Ovary (tissue), 9 donors: Measurements from ENCODE around the gene GULP1. TPM values are rescaled to one million over a fixed set of nuclear protein-coding genes. Genes with fewer than 3 reads are reported as not detected.

Experiments
- DNase-seq, 5 donors: peaks; one replicate each; pipeline ENCODE4 v3.0.0-alpha.2; 2019 to 2020
- H3K27ac ChIP-seq, 2 donors: fragments of 200-600 bp; one replicate each; pipeline versions ENCODE4 v1.5.1 to v1.8.0; 2019 to 2022
- H3K27me3 ChIP-seq: fragments of 200-600 bp; one replicate; pipeline ENCODE4 v1.8.0; 2022
- H3K36me3 ChIP-seq: fragments of 200-600 bp; sonication (generic); one replicate; pipeline ENCODE4 v1.5.1; 2019
- H3K4me1 ChIP-seq: one replicate; pipeline ENCODE4 v1.8.1; 2013; ENCODE audit warnings: mild to moderate bottlenecking, moderate library complexity; ENCODE audit not compliant: insufficient read depth
- H3K4me3 ChIP-seq: fragments of 200-600 bp; sonication (generic); one replicate; pipeline ENCODE4 v1.5.1; 2017
- H3K9me3 ChIP-seq, 2 donors: fragments of 200-600 bp in 1 of 2; sonication (generic) in 1 of 2; one replicate each; pipeline versions ENCODE4 v1.5.1 to v1.8.1; 2013 to 2019; ENCODE audit warnings: mild to moderate bottlenecking in 1 of 2, moderate library complexity in 1 of 2
- CTCF ChIP-seq, 3 donors: fragments of 450-650 bp in 2 of 3; fragments of 200-600 bp in 1 of 3; IDR thresholded peaks; one replicate each; pipeline versions ENCODE4 v1.5.1 to v1.8.0; 2016 to 2022; ENCODE audit warnings: antibody characterized with exemption in 3 of 3, mild to moderate bottlenecking in 1 of 3
- EP300 ChIP-seq: sonication (generic); formaldehyde crosslinking; IDR thresholded peaks from one replicate; pipeline ENCODE4 v1.6.1; 2017; ENCODE audit warnings: antibody characterized with exemption
- POLR2A ChIP-seq: fragments of 450-650 bp; IDR thresholded peaks from one replicate; pipeline ENCODE4 v1.6.1; 2017; ENCODE audit warnings: antibody characterized with exemption, mild to moderate bottlenecking, moderate library complexity
- WGBS, 3 donors: extraction: QIAGEN DNeasy Blood & Tissue Kit in 1 of 3; methylation state at CpG; one replicate each; pipeline versions ENCODE4 v1.1.5 to v1.1.7; 2013 to 2017; 5-methylcytosine and 5-hydroxymethylcytosine counted together
- intact Hi-C, 4 donors: fragments of 100-400 bp; cut with DNase I; formaldehyde crosslinking; loops; one replicate each; pipeline versions ENCODE4 v1.11.0 to v1.15.1; 2022 to 2023
- polyA plus RNA-seq, 2 donors: library from polyadenylated mRNA; stranded (reverse); fragments of 200-250 nt in 1 of 2; fragments of 350-450 nt in 1 of 2; fragmentation: Illumina TruSeq in 1 of 2; extraction: RNeasy Lipid Tissue Mini Kit (QIAGEN cat#74804) in 1 of 2; gene quantifications; one replicate each; pipeline ENCODE4 v1.2.3, GENCODE V29; 2013 to 2014
- total RNA-seq, 7 donors: library from RNA; depleted of rRNA in 2 of 7; stranded (reverse); fragments of >200 nt in 2 of 7; fragmentation: NEBNext Ultra II Directional in 3 of 7; extraction: Animal tissue kit (Norgen Biotek cat#: 25700) in 3 of 7; gene quantifications; one replicate each; pipeline versions ENCODE4 v1.1.0 to v1.2.4, GENCODE V29; 2016 to 2023
- donor health status: DM: no; HTN: no; CAD: no; lungs with moderate emphysema.
- donor health status: DM: no; HTN: no; CAD: no.
- donor health status: Bipolar disorder and iron deficiency.
- donor health status: DM: yes; HTN: yes; CAD: no.
- donor health status: DM: no; HTN: no; CAD: no.
- donor health status: DM: yes; HTN: yes; CAD: no.

Gene GULP1
- total and polyA plus RNA-seq, 9 donors, result 22.3 to 57.7 (median 42.9) TPM

DNA sequence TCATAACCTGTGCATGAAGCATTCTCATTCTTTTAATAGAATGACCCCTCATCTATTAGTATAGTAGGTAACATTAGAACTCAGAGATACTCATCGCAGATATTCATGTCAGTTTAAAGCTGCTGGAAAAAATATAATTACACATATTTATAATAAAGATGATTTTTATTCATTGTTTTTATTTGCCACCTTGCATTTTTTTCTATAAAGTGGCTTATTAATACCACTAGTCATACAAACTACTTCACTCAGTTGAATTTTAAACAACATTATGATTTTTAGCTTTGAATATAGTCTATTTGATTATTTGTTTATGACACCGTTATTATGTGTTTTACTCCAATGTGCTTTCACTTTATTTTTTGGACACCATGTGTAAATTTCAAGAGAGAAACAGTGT is 23.9 kb upstream of the GULP1 start:
- 95 to 97% (median 96%) methylated on average over 2 of the region's 2 CpGs for WGBS, 3 donors
- no peak overlapping the region for H3K4me3 ChIP-seq
- H3K36me3 ChIP-seq, result no peaks in the 10 kb centered on the region
- no peaks in the 10 kb centered on the region for H3K4me1 ChIP-seq
- no peak for TF ChIP-seq POLR2A
- no peak for TF ChIP-seq EP300
- no peak for TF ChIP-seq CTCF (IDR thresholded peaks at IDR 0.05)
- no peaks in the 10 kb centered on the region for H3K27me3 ChIP-seq
- intact Hi-C loops, result no loop called here
- no peaks in the 10 kb centered on the region for H3K9me3 ChIP-seq
- DNase-seq, result no peak
- no peak overlapping the region for H3K27ac ChIP-seq

DNA sequence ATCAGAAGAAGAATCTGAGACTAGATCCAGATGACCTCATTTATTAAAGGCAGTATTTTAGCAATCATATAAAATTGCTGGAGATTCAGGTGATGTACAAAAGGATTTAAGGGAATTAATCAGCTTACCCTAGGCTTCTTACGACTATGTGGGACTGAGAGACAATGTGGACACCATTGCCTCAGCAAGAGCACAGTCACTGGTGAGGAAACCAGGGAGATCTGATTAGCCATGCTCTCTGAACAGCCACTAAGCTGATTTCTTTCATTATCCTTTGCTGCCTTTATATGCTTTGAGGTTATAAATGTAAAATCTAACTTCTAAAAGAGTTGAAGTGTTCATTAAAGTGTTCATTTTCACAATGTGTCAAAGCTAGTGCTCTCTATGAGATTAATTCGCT is 22.7 kb upstream of the GULP1 start:
- no peak overlapping the region for H3K4me3 ChIP-seq
- TF ChIP-seq EP300 (no peak), POLR2A (no peak), CTCF (IDR thresholded peaks at IDR 0.05) (no peak)
- 93 to 98% (median 97%) methylated on average over 2 of the region's 2 CpGs for WGBS, 3 donors
- H3K4me1 ChIP-seq, result no peaks in the 10 kb centered on the region
- no peaks in the 10 kb centered on the region for H3K27me3 ChIP-seq
- H3K9me3 ChIP-seq, result no peaks in the 10 kb centered on the region
- intact Hi-C loops, result no loop called here
- no peak for DNase-seq
- H3K36me3 ChIP-seq, result no peaks in the 10 kb centered on the region
- no peak overlapping the region for H3K27ac ChIP-seq

DNA sequence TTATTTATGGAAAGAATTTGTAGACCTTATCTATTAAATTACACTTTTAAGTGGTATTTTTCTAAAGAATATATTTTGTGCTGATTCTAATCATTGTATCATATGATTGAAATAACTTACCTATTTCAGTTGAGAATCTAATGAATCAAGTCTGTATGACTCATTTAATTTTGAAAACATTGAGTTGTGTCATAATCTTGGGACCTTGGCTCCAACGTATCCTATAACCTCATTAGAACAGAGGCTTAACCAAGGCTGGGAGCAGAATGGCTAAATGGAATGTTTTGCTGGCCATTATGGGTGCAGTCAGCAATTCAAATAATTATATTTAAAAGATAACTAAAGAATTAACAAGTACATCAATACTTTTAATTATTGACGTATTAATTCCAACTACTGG is 19.6 kb upstream of the GULP1 start:
- TF ChIP-seq POLR2A (no peak), CTCF (IDR thresholded peaks at IDR 0.05) (no peak), EP300 (no peak)
- H3K27me3 ChIP-seq, result no peaks in the 10 kb centered on the region

GRCh38 chr2:188274274-188274673 is 17.4 kb upstream of the GULP1 start:
- DNase-seq, result no peak
- TF ChIP-seq POLR2A (no peak), CTCF (IDR thresholded peaks at IDR 0.05) (no peak), EP300 (no peak)
- no peaks in the 10 kb centered on the region for H3K27me3 ChIP-seq
- intact Hi-C loops, result no loop called here
- H3K9me3 ChIP-seq, result no peaks in the 10 kb centered on the region
- no peak overlapping the region for H3K27ac ChIP-seq
- 78 to 87% (median 85%) methylated on average over 2 of the region's 2 CpGs for WGBS, 3 donors
- no peak overlapping the region for H3K4me3 ChIP-seq
- no peaks in the 10 kb centered on the region for H3K36me3 ChIP-seq
- H3K4me1 ChIP-seq, result no peaks in the 10 kb centered on the region

More for the DNA sequence above, 19.6 kb upstream of the GULP1 start:
- intact Hi-C loops, result no loop called here
- no peak for DNase-seq
- 87 to 94% (median 92%) methylated on average over 2 of the region's 2 CpGs for WGBS, 3 donors
- no peak overlapping the region for H3K27ac ChIP-seq
- no peak overlapping the region for H3K4me3 ChIP-seq
- H3K4me1 ChIP-seq, result no peaks in the 10 kb centered on the region
- no peaks in the 10 kb centered on the region for H3K9me3 ChIP-seq
- H3K36me3 ChIP-seq, result no peaks in the 10 kb centered on the region

DNA sequence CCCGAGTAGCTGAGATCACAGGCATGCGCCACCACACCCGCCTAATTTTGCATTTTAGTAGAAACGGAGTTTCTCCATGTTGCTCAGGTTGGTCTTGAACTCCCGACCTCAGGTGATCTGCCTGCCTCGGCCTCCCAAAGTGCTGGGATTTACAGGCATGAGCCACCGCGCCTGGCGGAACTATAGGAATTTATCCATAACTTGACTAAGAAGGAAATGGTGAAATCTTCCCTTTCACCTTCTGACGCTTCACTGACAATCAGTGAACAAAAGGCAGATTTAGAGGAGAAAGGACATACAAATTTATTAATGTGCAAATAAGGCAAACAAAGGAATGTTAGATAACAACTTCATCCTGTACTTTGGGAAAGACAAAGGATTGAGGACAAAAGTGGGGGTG is 15.4 kb upstream of the GULP1 start:
- no peaks in the 10 kb centered on the region for H3K27me3 ChIP-seq
- no peaks in the 10 kb centered on the region for H3K36me3 ChIP-seq
- no peak for TF ChIP-seq POLR2A
- TF ChIP-seq CTCF (IDR thresholded peaks at IDR 0.05), result no peak
- TF ChIP-seq EP300, result no peak
- no peak overlapping the region for H3K27ac ChIP-seq
- H3K4me3 ChIP-seq, result no peak overlapping the region
- intact Hi-C loops, result no loop called here
- 88 to 96% (median 96%) methylated on average over 10 of the region's 10 CpGs for WGBS, 3 donors
- no peak for DNase-seq
- H3K4me1 ChIP-seq, result no peaks in the 10 kb centered on the region
- no peaks in the 10 kb centered on the region for H3K9me3 ChIP-seq
